PC-3 (cell line): ENCODE results near the gene C16orf86. TPM values are rescaled to one million over a fixed set of nuclear protein-coding genes. Genes with fewer than 3 reads are reported as not detected.

Source experiments
- ATAC-seq: fragments of 200-7000 bp; cut with Tn5 transposase; 2 replicates; pipeline ENCODE4 v1.9.1; 2020; ENCODE audit warnings: mild to moderate bottlenecking, moderate library complexity
- BruUV-seq: library from RNA; stranded (reverse); fragments of 400-500 nt; replicated peaks from 2 replicates; lab custom pipeline; 2021; lab: Mats Ljungman, UMichigan
- CTCF ChIA-PET: fragments of 300-600 bp; sonication (Branson Sonifier 250); formaldehyde crosslinking; loops from one replicate; lab custom pipeline; 2022; ENCODE audit warnings: antibody characterized with exemption; lab: Charles Lee
- POLR2A ChIA-PET: fragments of 300-600 bp; sonication (Branson Sonifier 250); formaldehyde crosslinking; loops from one replicate; lab custom pipeline; 2022; ENCODE audit warnings: antibody characterized with exemption; ENCODE audit not compliant: unreplicated experiment; lab: Charles Lee
- DNase-seq: peaks from one replicate; pipeline ENCODE4 v3.0.0-alpha.2; 2015
- H2AFZ ChIP-seq: fragments of 300-600 bp; sonication (generic); 2 replicates; pipeline ENCODE4 v1.6.0; 2016; ENCODE audit warnings: antibody characterized with exemption, low read length
- H3F3A ChIP-seq: fragments of 300-600 bp; sonication (generic); one replicate; pipeline ENCODE4 v1.6.0; 2017; ENCODE audit warnings: antibody characterized with exemption, low read length, control low read depth, mild to moderate bottlenecking; ENCODE audit not compliant: unreplicated experiment
- H3K27ac ChIP-seq: fragments of 300-600 bp; sonication (generic); 2 replicates; pipeline ENCODE4 v1.5.1; 2016; ENCODE audit warnings: mild to moderate bottlenecking, low read length
- H3K27me3 ChIP-seq: fragments of 300-600 bp; sonication (generic); 2 replicates; pipeline ENCODE4 v1.6.1; 2016; ENCODE audit warnings: low read length, mixed read lengths
- H3K36me3 ChIP-seq: fragments of 300-600 bp; sonication (generic); 2 replicates; pipeline ENCODE4 v1.6.1; 2016; ENCODE audit warnings: low read depth, mixed run types, low read length, mixed read lengths
- H3K4me1 ChIP-seq: fragments of 300-600 bp; sonication (generic); 2 replicates; pipeline ENCODE4 v1.5.1; 2016; ENCODE audit warnings: low read length; ENCODE audit not compliant: insufficient read depth
- H3K4me2 ChIP-seq: fragments of 300-600 bp; sonication (generic); 2 replicates; pipeline ENCODE4 v1.6.0; 2016; ENCODE audit warnings: low read length
- H3K4me3 ChIP-seq: fragments of 300-600 bp; sonication (generic); 2 replicates; pipeline ENCODE4 v1.5.1; 2016; ENCODE audit warnings: mild to moderate bottlenecking, low read length, mixed read lengths
- H3K79me2 ChIP-seq: fragments of 300-600 bp; sonication (generic); 2 replicates; pipeline ENCODE4 v1.6.1; 2017; ENCODE audit warnings: low read length, mixed read lengths
- H3K9ac ChIP-seq: fragments of 300-600 bp; sonication (generic); 2 replicates; pipeline ENCODE4 v1.6.0; 2016; ENCODE audit warnings: mild to moderate bottlenecking, low read length
- H3K9me2 ChIP-seq: fragments of 300-600 bp; sonication (generic); replicated peaks from 2 replicates; pipeline ENCODE4 v1.6.1; 2016; ENCODE audit warnings: mixed run types, low read length, mixed read lengths
- H3K9me3 ChIP-seq: fragments of 300-600 bp; sonication (generic); 2 replicates; pipeline ENCODE4 v1.6.1; 2016; ENCODE audit warnings: low read length, mixed read lengths
- H4K20me1 ChIP-seq: fragments of 300-600 bp; sonication (generic); 2 replicates; pipeline ENCODE4 v1.6.1; 2016; ENCODE audit warnings: low read length, mixed read lengths
- EZH2 ChIP-seq: fragments of 300-600 bp; sonication (generic); IDR thresholded peaks from one replicate; pipeline ENCODE4 v1.6.1; 2017; ENCODE audit warnings: antibody characterized with exemption, mild to moderate bottlenecking, low read length; ENCODE audit not compliant: unreplicated experiment
- EZH2phosphoT487 ChIP-seq: fragments of 300-600 bp; sonication (generic); IDR thresholded peaks from 2 replicates; pipeline ENCODE4 v1.6.1; 2018; ENCODE audit warnings: mild to moderate bottlenecking, antibody characterized with exemption, low read length, borderline replicate concordance
- intact Hi-C: fragments of 100-400 bp; cut with micrococcal nuclease; formaldehyde crosslinking; loops from 2 replicates; pipeline ENCODE4 v1.9.0; 2023
- total RNA-seq: library from RNA; depleted of rRNA; stranded (reverse); fragments of >200 nt; gene quantifications from 2 replicates; pipeline ENCODE4 v1.2.3, GENCODE V29; 2014
- TF ChIP-seq, protein P1 (sequence below): fragments of 300-600 bp; sonication (generic); conservative IDR thresholded peaks from 2 replicates; pipeline ENCODE4 v1.5.1; 2017; ENCODE audit warnings: antibody characterized with exemption, low read depth, mild to moderate bottlenecking, low read length

C16orf86 gene
- total RNA-seq, 1 experiment from 2014 or later = not detected

GRCh38 chr16:67661886-67662652, 4.5 kb upstream of the C16orf86 start:
- Histone ChIP-seq H3K79me2 (peaks cover 11% of the 10 kb centered on the region), H3K4me1 (peaks cover 6% of the 10 kb centered on the region; the same call in 1 of the 2 replicates), H3K36me3 (no peaks in the 10 kb centered on the region), H3K4me3 (no peak overlapping the region; the same call in 1 of the 2 replicates), H3K4me2 (peak overlapping the region; percentile 100), H3K9me3 (no peaks in the 10 kb centered on the region), H2AFZ (no peak overlapping the region), H3F3A (peaks cover 3% of the 10 kb centered on the region), H3K27ac (no peak overlapping the region), H3K9me2 (no peaks in the 10 kb centered on the region), H3K27me3 (no peaks in the 10 kb centered on the region), H3K9ac (no peak overlapping the region), H4K20me1 (no peaks in the 10 kb centered on the region)
- intact Hi-C loops = loop anchor here (2.0 kb wide), 1 partner anchor 99 kb away; the partner anchor contains the start of gene CTCF
- ChIA-PET POLR2A (no interaction called here), CTCF (no interaction called here)
- BruUV-seq = no TSS peak
- no peak for TF ChIP-seq EZH2phosphoT487
- TF ChIP-seq EZH2 = no peak
- TF ChIP-seq, protein P1, sequence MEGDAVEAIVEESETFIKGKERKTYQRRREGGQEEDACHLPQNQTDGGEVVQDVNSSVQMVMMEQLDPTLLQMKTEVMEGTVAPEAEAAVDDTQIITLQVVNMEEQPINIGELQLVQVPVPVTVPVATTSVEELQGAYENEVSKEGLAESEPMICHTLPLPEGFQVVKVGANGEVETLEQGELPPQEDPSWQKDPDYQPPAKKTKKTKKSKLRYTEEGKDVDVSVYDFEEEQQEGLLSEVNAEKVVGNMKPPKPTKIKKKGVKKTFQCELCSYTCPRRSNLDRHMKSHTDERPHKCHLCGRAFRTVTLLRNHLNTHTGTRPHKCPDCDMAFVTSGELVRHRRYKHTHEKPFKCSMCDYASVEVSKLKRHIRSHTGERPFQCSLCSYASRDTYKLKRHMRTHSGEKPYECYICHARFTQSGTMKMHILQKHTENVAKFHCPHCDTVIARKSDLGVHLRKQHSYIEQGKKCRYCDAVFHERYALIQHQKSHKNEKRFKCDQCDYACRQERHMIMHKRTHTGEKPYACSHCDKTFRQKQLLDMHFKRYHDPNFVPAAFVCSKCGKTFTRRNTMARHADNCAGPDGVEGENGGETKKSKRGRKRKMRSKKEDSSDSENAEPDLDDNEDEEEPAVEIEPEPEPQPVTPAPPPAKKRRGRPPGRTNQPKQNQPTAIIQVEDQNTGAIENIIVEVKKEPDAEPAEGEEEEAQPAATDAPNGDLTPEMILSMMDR = no peak
- DNase-seq (no peak), ATAC-seq (no peak)

GRCh38 chr16:67662653-67663010, 4.0 kb upstream of the C16orf86 start:
- ATAC-seq (no peak), DNase-seq (no peak)
- POLR2A ChIA-PET = no interaction called here
- Histone ChIP-seq H3K9ac (no peak overlapping the region), H3K27me3 (no peaks in the 10 kb centered on the region), H3K9me3 (no peaks in the 10 kb centered on the region), H3F3A (peaks cover 3% of the 10 kb centered on the region), H4K20me1 (no peaks in the 10 kb centered on the region), H3K9me2 (no peaks in the 10 kb centered on the region), H3K4me2 (no peak overlapping the region), H3K79me2 (peaks cover 11% of the 10 kb centered on the region), H3K4me3 (no peak overlapping the region), H2AFZ (no peak overlapping the region), H3K27ac (no peak overlapping the region), H3K4me1 (peaks cover 6% of the 10 kb centered on the region; the same call in 1 of the 2 replicates), H3K36me3 (no peaks in the 10 kb centered on the region)
- TF ChIP-seq, protein P1 = no peak
- TF ChIP-seq EZH2 (no peak), EZH2phosphoT487 (no peak)
- intact Hi-C loops = no loop called here
- CTCF ChIA-PET = no interaction called here
- BruUV-seq = no TSS peak

DNA sequence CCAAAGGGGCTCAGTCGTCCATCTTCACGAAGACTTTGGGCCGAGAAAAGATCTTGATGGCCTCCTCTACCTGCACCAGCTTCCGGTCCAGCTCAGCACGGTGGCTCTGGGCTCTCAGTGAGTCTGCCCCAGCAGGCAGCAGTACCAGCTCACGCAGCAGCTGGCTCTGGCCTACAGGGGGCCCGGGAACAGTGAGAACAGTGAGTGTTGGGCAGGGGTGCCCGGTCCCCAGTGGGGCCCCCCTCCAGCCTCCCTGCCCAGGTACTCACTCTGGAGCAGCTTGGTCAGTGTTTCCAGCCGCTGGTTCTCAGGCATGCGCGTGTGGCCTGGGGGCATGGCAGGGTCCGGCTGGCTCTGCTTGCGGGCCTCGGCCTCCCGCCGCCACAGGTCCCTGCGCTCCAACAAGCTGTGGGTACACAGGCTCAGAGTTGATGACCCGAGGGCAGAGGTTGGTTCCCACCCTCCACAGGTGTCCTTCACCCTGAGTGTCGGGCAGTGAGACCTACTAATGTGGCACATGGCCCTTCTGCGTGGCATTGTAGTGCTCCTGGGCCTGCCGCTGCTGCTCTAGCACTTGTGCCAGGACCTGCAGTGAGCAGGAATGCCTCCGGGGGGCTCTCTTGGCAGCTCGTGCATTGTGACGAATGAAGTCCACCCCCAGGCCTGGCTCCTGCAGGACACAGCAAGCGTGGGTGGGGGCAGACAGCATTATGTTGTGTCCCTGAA, 3.3 kb upstream of the C16orf86 start:
- peaks cover 11% of the 10 kb centered on the region for H3K79me2 ChIP-seq
- H4K20me1 ChIP-seq = no peaks in the 10 kb centered on the region
- H3K27me3 ChIP-seq = no peaks in the 10 kb centered on the region
- H3K9me3 ChIP-seq = no peaks in the 10 kb centered on the region
- no peaks in the 10 kb centered on the region for H3K9me2 ChIP-seq
- ChIA-PET POLR2A (no interaction called here), CTCF (no interaction called here)
- no peak overlapping the region for H2AFZ ChIP-seq
- no peaks in the 10 kb centered on the region for H3K36me3 ChIP-seq
- H3F3A ChIP-seq = peaks cover 3% of the 10 kb centered on the region
- ATAC-seq (no peak), DNase-seq (no peak)
- TF ChIP-seq EZH2phosphoT487 = no peak
- TF ChIP-seq EZH2 = no peak
- TF ChIP-seq, protein P1 = peak; percentile 44; the same call in 1 of the 2 replicates
- H3K4me3 ChIP-seq = no peak overlapping the region
- peaks cover 6% of the 10 kb centered on the region; the same call in 1 of the 2 replicates for H3K4me1 ChIP-seq
- H3K27ac ChIP-seq = no peak overlapping the region
- no TSS peak for BruUV-seq
- H3K4me2 ChIP-seq = no peak overlapping the region
- H3K9ac ChIP-seq = no peak overlapping the region
- intact Hi-C loops = no loop called here
